Adrenal gland (tissue), 12 donors: ENCODE results near the gene GPM6B. TPM values are rescaled to one million over a fixed set of nuclear protein-coding genes. Genes with fewer than 3 reads are reported as not detected.
A peak's percentile ranks its signal among the peaks of the same experiment; 100 is the strongest.

ENCODE experiments used
- DNase-seq, 7 donors: peaks; one replicate each; pipeline ENCODE4 v3.0.0-alpha.2; 2019 to 2020
- H3K27ac ChIP-seq, 5 donors: fragments of 200-600 bp; sonication (generic) in 4 of 5; 1 replicate in 3 of 5; 2 replicates in 2 of 5; pipeline versions ENCODE4 v1.5.1 to v1.8.0; 2016 to 2020; ENCODE audit warnings: mild to moderate bottlenecking in 1 of 5
- H3K27me3 ChIP-seq: fragments of 200-600 bp; 2 replicates; pipeline ENCODE4 v1.8.0; 2021
- H3K36me3 ChIP-seq, 2 donors: fragments of 200-600 bp; replicated peaks in 1 of 2; 1 replicate in 1 of 2; 2 replicates in 1 of 2; pipeline versions ENCODE4 v1.5.1 to v1.8.0; 2018 to 2022
- H3K4me1 ChIP-seq, 2 donors: fragments of 200-600 bp; replicated peaks in 1 of 2; 1 replicate in 1 of 2; 2 replicates in 1 of 2; pipeline versions ENCODE4 v1.5.1 to v1.8.0; 2018 to 2021
- H3K4me3 ChIP-seq, 4 donors: fragments of 200-600 bp; sonication (generic) in 3 of 4; one replicate each; pipeline ENCODE4 v1.5.1; 2016 to 2018
- H3K9me3 ChIP-seq, 3 donors: fragments of 200-600 bp; sonication (generic) in 1 of 3; replicated peaks in 1 of 3; 1 replicate in 2 of 3; 2 replicates in 1 of 3; pipeline versions ENCODE4 v1.5.1 to v1.8.0; 2016 to 2021
- CTCF ChIP-seq, 6 experiments: fragments of 450-650 bp in 4 of 6; fragments of 200-600 bp in 2 of 6; sonication (generic) in 1 of 6; IDR thresholded peaks; 1 replicate in 5 of 6; 2 replicates in 1 of 6; pipeline versions ENCODE4 v1.5.1 to v1.8.0; 2016 to 2021; ENCODE audit warnings: antibody characterized with exemption in 6 of 6, mild to moderate bottlenecking in 2 of 6, moderate library complexity in 1 of 6
- POLR2A ChIP-seq, 2 donors: fragments of 450-650 bp; IDR thresholded peaks; one replicate each; pipeline ENCODE4 v1.6.1; 2017; ENCODE audit warnings: antibody characterized with exemption in 2 of 2, mild to moderate bottlenecking in 2 of 2, moderate library complexity in 1 of 2
- WGBS, 4 donors: extraction: QIAGEN DNeasy Blood & Tissue Kit in 2 of 4; methylation state at CpG; one replicate each; pipeline versions ENCODE4 v1.1.5 to v1.1.7; 2013 to 2017; 5-methylcytosine and 5-hydroxymethylcytosine counted together
- intact Hi-C, 2 donors: fragments of 100-400 bp; cut with DNase I; formaldehyde crosslinking; loops; one replicate each; pipeline versions ENCODE4 v1.14.1 to v1.15.0; 2022 to 2023
- polyA plus RNA-seq, 3 donors: library from polyadenylated mRNA; stranded (reverse); fragments of 200-250 nt in 2 of 3; fragments of 350-450 nt in 1 of 3; fragmentation: Illumina TruSeq in 1 of 3; extraction: RNeasy Lipid Tissue Mini Kit (QIAGEN cat#74804) in 1 of 3; gene quantifications; one replicate each; pipeline ENCODE4 v1.2.3, GENCODE V29; 2013 to 2014
- total RNA-seq, 9 donors: library from RNA; depleted of rRNA in 4 of 9; stranded (reverse); fragments of >200 nt in 4 of 9; fragments of 120-200 nt in 1 of 9; fragmentation: NEBNext Ultra II Directional in 1 of 9; extraction: Animal tissue kit (Norgen Biotek cat#: 25700) in 1 of 9; gene quantifications; one replicate each; pipeline versions ENCODE4 v1.1.0 to v1.2.4, GENCODE V29; 2013 to 2023
- donor health status: healthy with polysubstance abuse.
- donor health status: Bipolar disorder and iron deficiency.
- donor health status: DM: yes; HTN: yes; CAD: no.
- donor health status: DM: no; HTN: no; CAD: no.
- donor health status: DM: no; HTN: no; CAD: no.
- donor health status: DM: yes; HTN: yes; CAD: no.

The GPM6B gene
- total and polyA plus RNA-seq, 12 donors = 1.0 to 7.5 (median 4.2) TPM

GRCh38 chrX:13828392-13828791 lies 11.5 kb upstream of the GPM6B start:
- Histone ChIP-seq H3K4me1 (no peaks in the 10 kb centered on the region), H3K4me3 (no peak overlapping the region), H3K27ac (no peak overlapping the region), H3K27me3 (peaks cover 25% of the 10 kb centered on the region), H3K9me3 (no peaks in the 10 kb centered on the region), H3K36me3 (no peaks in the 10 kb centered on the region)
- WGBS, 4 donors = 75 to 95% (median 86%) methylated on average over 4 of the region's 4 CpGs
- DNase-seq = no peak
- intact Hi-C loops = no loop called here
- no peak for TF ChIP-seq CTCF (IDR thresholded peaks at IDR 0.05)
- TF ChIP-seq POLR2A (IDR thresholded peaks at IDR 0.05) = no peak

DNA sequence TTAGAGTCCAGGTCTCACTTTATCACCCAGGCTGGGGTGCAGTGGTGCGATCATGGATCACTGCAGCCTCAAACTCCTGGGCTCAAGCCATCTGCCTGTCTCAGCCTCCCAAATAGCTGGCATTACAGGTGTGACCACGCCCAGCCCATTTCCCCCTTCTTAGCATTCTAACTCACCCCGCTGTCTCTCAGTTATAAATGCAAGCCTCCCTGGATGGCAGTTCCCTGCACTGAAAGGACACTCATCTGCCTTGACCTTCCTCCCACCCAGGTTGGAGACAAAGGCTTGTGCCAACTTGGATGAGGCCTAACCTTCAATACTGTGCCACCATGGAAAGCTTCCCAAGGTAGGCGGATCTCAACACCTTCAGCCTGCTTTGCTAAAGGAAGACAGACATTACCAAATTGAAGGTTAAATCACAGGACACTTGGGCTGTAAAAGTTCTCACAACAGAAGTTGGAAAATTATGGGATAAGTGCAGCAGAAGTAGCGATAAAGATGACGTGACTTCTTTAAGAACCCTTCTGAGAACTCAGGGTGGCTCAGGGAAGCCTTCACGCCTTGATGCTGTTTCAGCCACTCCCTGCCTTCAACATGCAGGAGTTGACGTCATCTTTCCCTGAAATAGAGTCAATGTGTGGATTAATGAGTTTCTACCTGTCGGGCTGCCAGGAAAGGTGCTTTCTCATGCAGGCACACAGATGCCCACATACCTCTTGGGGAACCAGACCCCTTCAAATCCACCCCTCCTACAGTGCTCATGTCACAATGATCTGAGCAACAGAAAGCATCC lies 10.6 kb upstream of the GPM6B start:
- TF ChIP-seq POLR2A (IDR thresholded peaks at IDR 0.05) (no peak), CTCF (IDR thresholded peaks at IDR 0.05) (no peak)
- 79 to 93% (median 87%) methylated on average over 7 to 9 of the region's 9 CpGs for WGBS, 4 donors
- no peak overlapping the region for H3K4me3 ChIP-seq
- H3K27ac ChIP-seq = no peak overlapping the region
- peaks cover 25% of the 10 kb centered on the region for H3K27me3 ChIP-seq
- H3K9me3 ChIP-seq = no peaks in the 10 kb centered on the region
- DNase-seq = no peak
- no peaks in the 10 kb centered on the region for H3K4me1 ChIP-seq
- intact Hi-C loops = no loop called here
- H3K36me3 ChIP-seq = no peaks in the 10 kb centered on the region

GRCh38 chrX:13826770-13827169 lies 9.9 kb upstream of the GPM6B start:
- DNase-seq = no peak
- 72 to 90% (median 84%) methylated on average over 5 of the region's 5 CpGs for WGBS, 4 donors
- peaks cover 29% of the 10 kb centered on the region for H3K27me3 ChIP-seq
- no peaks in the 10 kb centered on the region for H3K36me3 ChIP-seq
- H3K9me3 ChIP-seq = no peaks in the 10 kb centered on the region
- no peak overlapping the region for H3K27ac ChIP-seq
- intact Hi-C loops = no loop called here
- H3K4me1 ChIP-seq = no peaks in the 10 kb centered on the region
- H3K4me3 ChIP-seq = no peak overlapping the region
- no peak for TF ChIP-seq CTCF (IDR thresholded peaks at IDR 0.05)
- TF ChIP-seq POLR2A (IDR thresholded peaks at IDR 0.05) = no peak

DNA sequence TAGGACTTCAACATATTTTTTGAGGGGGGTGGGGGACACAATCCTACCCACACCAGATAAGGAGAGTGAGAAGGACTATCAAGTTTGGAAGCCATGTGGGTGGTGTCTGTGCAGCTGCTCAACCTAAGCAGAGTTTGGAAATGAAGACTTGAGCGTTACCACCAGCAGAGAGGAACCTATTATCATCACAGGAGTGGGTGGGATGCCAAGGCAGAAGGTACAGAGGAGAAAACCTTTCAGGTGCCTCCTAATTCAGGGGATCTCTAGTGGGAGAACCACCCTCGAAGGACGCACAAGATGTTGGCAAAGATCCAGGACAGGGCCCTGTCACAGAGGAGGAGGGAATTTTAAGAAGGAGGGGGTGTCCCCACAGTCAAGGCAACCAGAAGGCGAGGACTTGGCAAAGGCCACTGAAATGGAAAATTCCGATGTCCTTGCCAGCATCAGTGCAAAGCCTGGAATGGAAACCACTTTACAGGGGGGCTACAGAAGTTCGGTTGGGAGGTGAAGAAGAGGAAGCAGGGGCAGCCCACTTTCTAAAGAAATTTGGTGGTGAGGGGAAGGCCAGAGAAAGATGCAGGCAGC lies 8.4 kb upstream of the GPM6B start:
- no peaks in the 10 kb centered on the region for H3K36me3 ChIP-seq
- H3K9me3 ChIP-seq = no peaks in the 10 kb centered on the region
- no peak overlapping the region for H3K27ac ChIP-seq
- no peaks in the 10 kb centered on the region for H3K4me1 ChIP-seq
- no peak overlapping the region for H3K4me3 ChIP-seq
- intact Hi-C loops = no loop called here
- peaks cover 34% of the 10 kb centered on the region for H3K27me3 ChIP-seq
- TF ChIP-seq POLR2A (IDR thresholded peaks at IDR 0.05) (no peak), CTCF (IDR thresholded peaks at IDR 0.05) (no peak)
- DNase-seq = peak in 2 of 7 donors; percentile 2 to 14
- 38 to 63% (median 54%) methylated on average over 5 to 6 of the region's 6 CpGs for WGBS, 4 donors
